ENCODE results near the gene DAAM1. TPM values are rescaled to one million over a fixed set of nuclear protein-coding genes. Genes with fewer than 3 reads are reported as not detected.

The DAAM1 gene
- polyA plus RNA-seq, 1 experiment = 9.8 TPM

GRCh38 chr14:59337141-59337611 lies 148.7 kb downstream of the DAAM1 start:
- Histone ChIP-seq H3K4me3 (ENCODE audit: low read depth, low read length) (no peak overlapping the region), H3K27ac (ENCODE audit: low read depth, low read length) (no peak overlapping the region), H3K9me3 (ENCODE audit: control insufficient read depth, insufficient read depth, low read length) (no peaks in the 10 kb centered on the region), H3K27me3 (ENCODE audit: control insufficient read depth, insufficient read depth, low read length) (no peaks in the 10 kb centered on the region)
- no peak for TF ChIP-seq CTCF (IDR thresholded peaks at IDR 0.05; ENCODE audit: low read depth, low read length)
- DNase-seq (ENCODE audit: low read depth, low spot score) = no peak
- POLR2A ChIA-PET = no interaction called here
- CTCF ChIA-PET = interaction anchor here (0.8 kb wide), 1 partner anchor 106 kb away, joined by 4 read pairs; no protein-coding TSS in a partner anchor

- no peak for TF ChIP-seq CTCF (IDR thresholded peaks at IDR 0.05; ENCODE audit: low read depth, low read length)
- POLR2A ChIA-PET = no interaction called here
- CTCF ChIA-PET = interaction anchor here (1.2 to 2.1 kb wide), 2 partner anchors 27 to 105 kb away, joined by 3 to 7 read pairs; no protein-coding TSS in a partner anchor
These were observed 150.3 kb downstream of the DAAM1 start for GRCh38 chr14:59338761-59339160.

GRCh38 chr14:59339524-59340330 lies 151.3 kb downstream of the DAAM1 start:
- TF ChIP-seq CTCF (IDR thresholded peaks at IDR 0.05; ENCODE audit: low read depth, low read length) = no peak
- Histone ChIP-seq H3K4me3 (ENCODE audit: low read depth, low read length) (no peak overlapping the region), H3K27ac (ENCODE audit: low read depth, low read length) (no peak overlapping the region), H3K9me3 (ENCODE audit: control insufficient read depth, insufficient read depth, low read length) (no peaks in the 10 kb centered on the region), H3K27me3 (ENCODE audit: control insufficient read depth, insufficient read depth, low read length) (no peaks in the 10 kb centered on the region)
- DNase-seq (ENCODE audit: low read depth, low spot score) = no peak
- ChIA-PET POLR2A (interaction anchor here (1.3 kb wide), 1 partner anchor 151 kb away, joined by 3 read pairs; no protein-coding TSS in a partner anchor), CTCF (interaction anchor here (1.1 to 2.1 kb wide), 3 partner anchors 26 to 104 kb away, joined by 3 to 7 read pairs (median 3); no protein-coding TSS in a partner anchor)

More at GRCh38 chr14:59338761-59339160, 150.3 kb downstream of the DAAM1 start:
- H3K27me3 ChIP-seq (ENCODE audit: control insufficient read depth, insufficient read depth, low read length) = no peaks in the 10 kb centered on the region
- no peak overlapping the region for H3K27ac ChIP-seq (ENCODE audit: low read depth, low read length)
- DNase-seq (ENCODE audit: low read depth, low spot score) = no peak
- H3K9me3 ChIP-seq (ENCODE audit: control insufficient read depth, insufficient read depth, low read length) = no peaks in the 10 kb centered on the region
- no peak overlapping the region for H3K4me3 ChIP-seq (ENCODE audit: low read depth, low read length)

- no peak overlapping the region for H3K4me3 ChIP-seq (ENCODE audit: low read depth, low read length)
- H3K27me3 ChIP-seq (ENCODE audit: control insufficient read depth, insufficient read depth, low read length) = no peaks in the 10 kb centered on the region
- no peak for DNase-seq (ENCODE audit: low read depth, low spot score)
- TF ChIP-seq CTCF (IDR thresholded peaks at IDR 0.05; ENCODE audit: low read depth, low read length) = no peak
- POLR2A ChIA-PET = no interaction called here
- CTCF ChIA-PET = no interaction called here
- H3K9me3 ChIP-seq (ENCODE audit: control insufficient read depth, insufficient read depth, low read length) = no peaks in the 10 kb centered on the region
- H3K27ac ChIP-seq (ENCODE audit: low read depth, low read length) = no peak overlapping the region
These were observed 153.5 kb downstream of the DAAM1 start for GRCh38 chr14:59341858-59342477.

Measured in AG04450 (cell line).